Cortex of kidney (tissue), 1 donor: ENCODE results near the gene SLC2A4RG.
"Not testable (repeated sequence)": the region's sequence is repeated elsewhere in the genome, so short reads cannot be mapped to it uniquely, and the experiment has no call there.

Source experiments
- DNase-seq: peaks from one replicate; lab custom pipeline; 2025; lab: John Stamatoyannopoulos, UW

SLC2A4RG gene

DNA sequence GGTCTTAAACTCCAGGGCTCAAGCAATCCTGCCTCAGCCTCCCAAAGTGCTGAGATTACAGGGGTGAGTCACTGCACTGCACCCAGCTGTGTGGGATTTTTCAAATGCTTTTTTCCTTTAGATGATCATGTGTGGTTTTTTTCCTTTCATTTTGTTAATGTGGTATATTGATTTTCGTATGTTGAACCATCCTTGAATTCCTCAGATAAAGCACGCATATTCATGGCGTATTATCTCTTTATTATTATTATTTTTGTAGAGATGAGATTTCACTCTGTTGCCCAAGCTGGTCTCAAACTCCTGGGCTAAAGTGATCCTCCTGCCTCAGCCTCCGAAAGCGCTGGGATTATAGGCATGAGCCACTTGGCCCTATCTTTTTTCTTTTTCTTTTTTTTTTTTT, 24.7 kb upstream of the SLC2A4RG start:
- no peak for DNase-seq

DNA sequence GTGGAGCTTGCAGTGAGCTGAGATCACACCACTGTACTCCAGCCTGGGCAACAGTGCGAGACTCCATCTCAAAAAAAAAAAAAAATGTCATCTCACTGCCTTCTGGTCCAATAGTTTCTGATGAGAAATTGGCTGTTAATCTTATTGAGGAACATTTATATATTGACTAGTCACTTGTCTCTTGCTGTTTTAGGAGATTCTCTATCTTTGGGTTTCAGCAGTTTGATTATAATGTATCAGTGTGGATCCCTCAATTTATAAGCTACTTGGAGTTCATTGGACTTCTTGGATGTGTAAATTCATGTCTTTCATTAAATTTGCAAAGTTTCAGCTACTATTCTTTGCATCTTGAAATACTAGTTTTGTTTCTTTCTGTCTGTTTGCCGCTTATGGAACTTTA, 20.6 kb upstream of the SLC2A4RG start:
- no peak for DNase-seq

DNA sequence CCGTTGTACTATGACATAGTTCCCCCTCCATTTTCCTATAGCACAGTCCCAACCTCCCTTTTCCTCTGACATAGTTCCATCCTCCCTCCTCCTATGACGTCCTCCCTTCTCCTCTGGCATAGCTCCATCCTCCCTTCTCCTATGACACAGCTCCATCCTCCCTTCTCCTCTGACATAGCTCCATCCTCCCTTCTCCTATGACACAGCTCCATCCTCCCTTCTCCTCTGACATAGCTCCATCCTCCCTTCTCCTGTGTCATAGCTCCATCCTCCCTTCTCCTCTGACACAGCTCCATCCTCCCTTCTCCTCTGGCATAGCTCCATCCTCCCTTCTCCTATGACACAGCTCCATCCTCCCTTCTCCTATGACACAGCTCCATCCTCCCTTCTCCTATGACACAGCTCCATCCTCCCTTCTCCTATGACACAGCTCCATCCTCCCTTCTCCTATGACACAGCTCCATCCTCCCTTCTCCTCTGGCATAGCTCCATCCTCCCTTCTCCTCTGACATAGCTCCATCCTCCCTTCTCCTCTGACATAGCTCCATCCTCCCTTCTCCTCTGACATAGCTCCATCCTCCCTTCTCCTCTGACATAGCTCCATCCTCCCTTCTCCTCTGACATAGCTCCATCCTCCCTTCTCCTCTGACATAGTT, 16.5 kb upstream of the SLC2A4RG start:
- DNase-seq: not testable (repeated sequence)

DNA sequence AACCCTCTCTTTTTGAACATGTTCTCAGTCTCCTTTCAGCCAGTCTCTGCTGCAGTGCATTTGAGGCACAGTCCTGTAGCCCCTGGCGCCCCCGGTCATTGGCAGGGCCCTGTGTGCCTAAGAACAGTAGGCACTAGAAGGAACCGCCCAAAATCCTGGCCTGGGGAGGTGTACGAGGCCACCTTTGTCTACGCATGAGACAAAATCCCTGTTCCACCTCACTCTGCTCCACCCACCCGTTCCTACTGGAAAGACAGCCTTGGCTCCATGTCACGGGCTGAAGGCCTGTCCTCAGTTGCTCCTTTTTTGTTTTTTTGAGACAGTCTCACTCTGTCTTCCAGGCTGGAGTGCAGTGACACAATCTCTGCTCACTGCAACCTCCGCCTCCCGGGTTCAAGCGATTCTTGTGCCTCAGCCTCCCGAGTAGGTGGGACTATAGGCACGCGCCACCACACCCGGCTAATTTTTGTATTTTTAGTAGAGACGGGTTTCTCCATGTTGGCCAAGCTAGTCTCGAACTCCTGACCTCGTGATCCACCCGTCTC, 9.3 kb upstream of the SLC2A4RG start:
- DNase-seq: not testable (repeated sequence)

DNA sequence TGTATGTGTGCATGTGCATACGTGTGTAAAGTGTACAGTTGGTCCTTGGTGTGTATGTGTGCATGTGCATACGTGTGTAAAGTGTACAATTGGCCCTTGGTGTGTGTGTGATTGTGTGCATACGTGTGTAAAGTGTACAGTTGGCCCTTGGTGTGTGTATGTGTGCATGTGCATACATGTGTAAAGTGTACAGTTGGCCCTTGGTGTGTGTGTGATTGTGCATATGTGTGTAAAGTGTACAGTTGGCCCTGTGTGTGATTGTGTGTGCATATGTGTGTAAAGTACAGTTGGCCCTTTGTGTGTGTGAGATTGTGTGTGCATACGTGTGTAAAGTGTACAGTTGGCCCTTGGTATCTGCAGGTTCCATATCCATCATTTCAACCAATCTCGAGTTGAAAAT, 8.2 kb upstream of the SLC2A4RG start:
- DNase-seq: no peak

DNA sequence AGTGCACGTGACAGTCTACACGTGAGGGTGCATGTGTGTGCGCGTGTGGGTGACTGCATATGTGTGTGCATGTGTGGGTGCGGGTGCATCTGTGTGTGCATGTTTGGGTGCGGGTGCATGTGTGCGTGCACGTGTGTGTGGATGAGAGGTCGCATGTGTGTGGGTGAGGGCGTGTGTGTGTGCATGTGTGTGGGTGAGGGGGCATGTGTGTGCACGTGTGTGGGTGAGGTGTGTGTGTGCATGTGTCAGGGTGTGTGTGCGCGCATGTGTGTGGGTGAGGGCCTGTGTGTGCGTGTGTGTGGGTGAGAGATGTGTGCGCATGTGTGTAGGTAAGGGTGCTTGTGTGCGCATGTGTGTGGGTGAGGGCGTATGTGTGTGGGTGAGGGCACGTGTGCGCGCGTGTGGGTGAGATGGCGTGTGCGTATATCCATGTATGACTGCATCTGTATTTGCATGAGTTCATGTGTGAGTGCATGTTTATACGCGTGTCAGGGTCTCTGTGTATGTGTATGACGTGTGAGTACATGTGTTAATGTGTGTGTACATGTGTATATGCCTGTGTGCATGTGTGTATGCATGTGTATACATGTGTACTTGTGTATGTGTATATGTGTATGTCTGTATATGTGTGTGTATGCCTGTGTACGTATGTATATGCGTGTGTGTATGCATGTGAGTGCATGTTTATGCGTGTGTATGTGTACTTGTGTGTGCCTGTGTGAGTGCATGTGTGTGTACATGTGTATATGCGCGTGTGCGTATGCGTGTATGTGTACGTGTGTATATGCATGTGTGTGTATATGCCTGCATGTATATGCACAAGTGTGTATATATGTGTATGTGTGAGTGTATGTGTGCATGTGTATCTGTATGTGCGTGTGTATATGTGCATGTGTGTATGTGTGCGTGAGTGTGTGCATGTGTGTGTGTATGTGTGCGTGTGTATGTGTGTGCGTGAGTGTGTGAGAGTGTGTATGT, 7.2 kb upstream of the SLC2A4RG start:
- DNase-seq: no peak

DNA sequence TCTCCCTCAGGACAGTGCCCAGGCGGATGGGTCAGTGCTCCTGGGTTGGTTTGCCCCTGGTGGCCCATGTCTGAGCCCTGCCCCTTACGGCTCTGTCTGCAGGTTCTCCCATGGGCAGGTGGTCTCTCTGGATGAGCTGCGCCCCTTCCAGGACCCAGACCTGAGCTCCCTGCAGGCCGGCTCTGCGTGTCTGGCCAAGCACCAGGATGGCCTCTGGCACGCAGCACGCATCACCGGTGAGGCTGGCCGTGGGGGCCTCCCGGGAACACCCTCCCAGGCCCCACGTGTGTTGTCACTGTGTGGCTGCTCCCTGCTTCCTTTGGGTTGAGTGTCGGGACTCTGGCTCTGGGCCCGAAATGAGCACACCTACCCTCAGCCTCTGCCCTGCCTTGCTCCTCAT, 6.5 kb upstream of the SLC2A4RG start:
- DNase-seq: no peak

DNA sequence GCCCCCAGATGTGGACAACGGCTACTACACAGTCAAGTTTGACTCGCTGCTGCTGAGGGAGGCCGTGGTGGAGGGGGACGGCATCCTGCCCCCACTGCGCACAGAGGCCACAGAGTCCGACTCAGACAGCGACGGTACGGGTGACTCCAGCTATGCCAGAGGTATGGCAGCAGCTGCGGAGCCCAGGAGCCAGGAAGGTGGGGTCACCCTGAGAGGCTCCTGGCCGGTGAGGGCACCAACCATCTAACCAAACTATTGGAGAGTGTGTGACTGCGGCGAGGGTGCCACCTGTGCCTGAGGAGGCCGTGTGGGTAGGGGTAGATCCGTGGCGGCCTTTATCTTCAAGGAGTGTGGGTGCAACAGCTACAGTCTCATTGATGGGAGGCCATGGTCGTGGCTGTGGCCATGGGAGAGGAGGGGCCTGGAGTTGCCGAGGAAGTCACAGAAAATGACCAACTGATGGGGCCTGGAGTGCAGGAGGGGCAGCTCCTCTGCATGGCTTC, 5.9 kb upstream of the SLC2A4RG start:
- DNase-seq: no peak

DNA sequence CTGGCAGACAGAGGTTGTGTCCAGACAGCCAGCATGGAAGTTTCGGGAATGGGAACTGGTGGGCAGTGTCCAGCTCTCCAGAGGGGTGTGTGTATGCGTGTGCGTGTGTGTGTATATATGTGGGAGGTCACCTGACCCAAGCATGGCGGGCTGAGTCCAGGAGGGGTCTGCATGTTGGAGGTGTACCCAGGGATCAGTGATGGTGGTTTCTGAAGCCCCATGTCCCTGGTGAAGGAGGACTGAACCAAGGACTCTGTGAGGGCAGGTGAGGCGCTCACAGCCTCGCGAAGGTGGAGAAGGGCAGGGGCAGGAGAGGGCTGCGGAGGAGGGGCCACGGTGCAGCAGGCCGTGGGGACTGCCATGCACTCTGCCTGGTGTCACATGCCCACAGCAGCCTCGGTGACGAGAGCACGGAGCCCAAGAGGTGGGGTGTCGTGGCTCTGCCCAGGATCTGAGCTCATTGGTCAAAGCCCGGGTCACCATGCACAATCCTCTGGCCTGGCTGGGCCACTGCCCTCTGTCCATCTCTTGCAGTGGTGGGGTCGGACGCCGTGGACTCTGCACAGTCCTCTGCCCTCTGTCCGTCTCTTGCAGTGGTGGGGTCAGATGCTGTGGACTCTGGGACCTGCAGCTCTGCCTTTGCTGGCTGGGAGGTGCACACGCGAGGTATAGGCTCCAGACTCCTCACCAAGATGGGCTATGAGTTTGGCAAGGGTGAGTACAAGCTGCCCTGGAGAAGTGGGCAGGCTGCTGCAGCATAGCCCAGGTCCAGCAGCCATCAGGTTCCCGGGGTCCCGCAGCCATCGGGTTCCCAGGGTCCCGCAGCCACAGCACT, 5.2 kb upstream of the SLC2A4RG start:
- DNase-seq: no peak

DNA sequence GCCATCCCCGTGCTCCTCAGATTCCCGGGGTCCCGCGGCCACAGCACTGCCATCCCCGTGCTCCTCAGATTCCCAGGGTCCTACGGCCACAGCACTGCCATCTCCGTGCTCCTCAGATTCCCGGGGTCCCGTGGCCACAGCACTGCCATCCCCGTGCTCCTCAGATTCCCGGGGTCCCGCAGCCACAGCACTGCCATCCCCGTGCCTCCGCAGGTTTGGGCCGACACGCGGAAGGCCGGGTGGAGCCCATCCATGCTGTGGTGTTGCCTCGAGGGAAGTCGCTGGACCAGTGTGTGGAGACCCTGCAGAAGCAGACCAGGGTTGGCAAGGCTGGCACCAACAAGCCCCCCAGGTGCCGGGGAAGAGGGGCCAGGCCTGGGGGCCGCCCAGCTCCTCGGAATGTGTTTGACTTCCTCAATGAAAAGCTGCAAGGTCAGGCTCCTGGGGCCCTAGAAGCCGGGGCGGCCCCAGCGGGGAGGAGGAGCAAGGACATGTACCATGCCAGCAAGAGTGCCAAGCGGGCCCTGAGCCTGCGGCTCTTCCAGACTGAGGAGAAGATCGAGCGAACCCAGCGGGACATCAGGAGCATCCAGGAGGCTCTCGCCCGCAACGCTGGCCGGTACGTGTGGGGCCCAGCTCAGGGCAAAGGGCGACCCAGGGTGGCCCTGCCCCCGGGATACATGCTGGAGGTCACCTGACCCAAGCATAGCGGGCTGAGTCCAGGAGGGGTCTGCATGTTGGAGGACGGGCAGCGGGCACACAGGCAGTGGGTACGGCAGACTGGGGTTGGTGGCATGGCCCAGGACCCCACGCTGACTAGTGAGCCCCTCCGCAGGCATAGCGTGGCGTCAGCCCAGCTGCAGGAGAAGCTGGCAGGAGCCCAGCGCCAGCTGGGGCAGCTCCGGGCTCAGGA, 4.4 kb upstream of the SLC2A4RG start:
- no peak for DNase-seq

DNA sequence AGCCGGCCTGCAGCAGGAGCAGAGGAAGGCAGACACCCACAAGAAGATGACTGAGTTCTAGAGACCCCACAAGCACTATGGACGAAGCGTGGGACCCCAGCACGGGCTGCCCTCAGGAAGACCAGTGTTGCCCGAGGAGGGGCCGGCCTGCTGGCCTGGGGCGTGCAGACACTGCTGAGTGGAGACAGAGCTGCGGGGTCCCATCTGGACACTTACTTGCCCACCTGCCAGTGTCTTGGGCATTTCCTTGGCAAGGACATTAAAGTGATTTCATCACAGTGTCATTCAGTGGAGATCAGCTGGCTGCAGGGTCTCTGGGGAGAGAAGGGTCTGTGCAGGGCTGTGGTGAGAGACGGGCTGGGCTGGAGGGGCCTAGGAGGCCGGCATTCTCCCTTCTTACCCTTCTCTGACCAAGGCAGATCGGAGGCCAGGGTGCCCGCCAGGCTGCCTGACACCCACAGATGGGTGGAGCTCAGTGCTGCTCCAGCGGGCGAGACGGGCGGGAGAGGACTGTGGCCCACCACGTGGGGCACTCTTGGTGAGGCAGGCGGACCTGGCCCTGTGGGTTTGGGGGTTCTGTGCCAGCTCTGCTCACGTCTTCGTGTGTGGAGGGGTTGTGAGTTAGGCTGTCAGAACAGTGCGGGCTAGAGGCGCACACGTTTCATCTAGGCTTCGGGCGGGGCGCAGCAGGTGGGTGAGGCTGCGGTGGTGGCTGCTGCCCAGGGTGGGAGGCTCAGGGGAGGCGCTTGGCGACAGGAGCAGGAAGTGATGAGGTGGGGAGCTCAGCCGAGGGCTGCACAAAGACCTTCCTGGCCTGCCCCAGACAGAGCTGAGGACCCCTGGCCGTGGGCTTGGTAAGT, 3.5 kb upstream of the SLC2A4RG start, which contains the start of gene LIME1:
TSS of gene LIME1 (plus strand) at position 806 of the 860 bp plus-strand sequence. CDS start 886 bp downstream, outside the sequence.
- no peak for DNase-seq

DNA sequence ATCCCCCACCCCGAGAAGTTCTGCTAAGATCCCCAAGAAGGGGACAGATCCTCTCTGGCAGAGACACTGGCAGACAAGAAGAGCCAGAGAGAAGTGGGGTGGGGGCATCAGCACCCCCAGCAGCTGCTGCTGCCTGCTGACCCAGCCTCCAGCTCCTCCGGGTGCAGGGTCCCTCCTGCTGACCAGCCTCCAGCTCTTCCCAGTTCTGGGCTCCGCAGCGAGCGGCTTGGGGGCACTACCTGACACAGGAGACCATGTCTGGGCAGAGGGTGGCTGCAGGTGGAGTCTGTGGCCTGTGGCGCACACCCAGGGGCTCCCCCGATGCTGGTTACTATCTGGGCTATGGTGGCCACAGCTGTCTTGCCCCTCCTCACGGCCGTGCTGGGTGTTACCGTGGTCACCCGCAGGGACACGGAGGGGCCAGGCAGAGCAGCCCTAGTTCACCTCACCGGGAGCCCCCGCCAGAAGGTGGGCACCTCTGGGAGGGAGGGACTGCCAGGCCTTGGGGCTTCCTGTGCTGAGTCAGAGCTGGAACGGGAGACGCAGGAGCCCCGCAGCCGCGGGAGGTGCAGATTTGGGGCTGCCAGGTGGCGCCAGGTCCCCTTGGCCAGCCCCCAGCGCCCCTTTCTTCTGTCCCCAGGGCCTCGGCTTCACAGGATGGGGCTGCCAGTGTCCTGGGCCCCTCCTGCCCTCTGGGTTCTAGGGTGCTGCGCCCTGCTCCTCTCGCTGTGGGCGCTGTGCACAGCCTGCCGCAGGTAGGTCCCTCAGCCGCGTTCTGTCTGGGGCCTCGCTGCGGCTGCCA, 2.5 kb upstream of the SLC2A4RG start:
- no peak for DNase-seq

DNA sequence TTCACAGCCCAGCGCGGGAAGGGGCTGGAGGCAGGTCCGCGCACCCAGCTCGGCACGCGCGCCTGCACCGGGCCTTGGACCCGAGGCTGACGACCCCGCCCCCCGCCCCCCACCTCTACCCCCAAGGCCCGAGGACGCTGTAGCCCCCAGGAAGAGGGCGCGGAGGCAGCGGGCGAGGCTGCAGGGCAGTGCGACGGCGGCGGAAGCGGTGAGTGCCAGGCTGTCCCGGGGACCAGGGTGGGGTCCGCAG, 2.0 kb upstream of the SLC2A4RG start:
- no peak for DNase-seq

DNA sequence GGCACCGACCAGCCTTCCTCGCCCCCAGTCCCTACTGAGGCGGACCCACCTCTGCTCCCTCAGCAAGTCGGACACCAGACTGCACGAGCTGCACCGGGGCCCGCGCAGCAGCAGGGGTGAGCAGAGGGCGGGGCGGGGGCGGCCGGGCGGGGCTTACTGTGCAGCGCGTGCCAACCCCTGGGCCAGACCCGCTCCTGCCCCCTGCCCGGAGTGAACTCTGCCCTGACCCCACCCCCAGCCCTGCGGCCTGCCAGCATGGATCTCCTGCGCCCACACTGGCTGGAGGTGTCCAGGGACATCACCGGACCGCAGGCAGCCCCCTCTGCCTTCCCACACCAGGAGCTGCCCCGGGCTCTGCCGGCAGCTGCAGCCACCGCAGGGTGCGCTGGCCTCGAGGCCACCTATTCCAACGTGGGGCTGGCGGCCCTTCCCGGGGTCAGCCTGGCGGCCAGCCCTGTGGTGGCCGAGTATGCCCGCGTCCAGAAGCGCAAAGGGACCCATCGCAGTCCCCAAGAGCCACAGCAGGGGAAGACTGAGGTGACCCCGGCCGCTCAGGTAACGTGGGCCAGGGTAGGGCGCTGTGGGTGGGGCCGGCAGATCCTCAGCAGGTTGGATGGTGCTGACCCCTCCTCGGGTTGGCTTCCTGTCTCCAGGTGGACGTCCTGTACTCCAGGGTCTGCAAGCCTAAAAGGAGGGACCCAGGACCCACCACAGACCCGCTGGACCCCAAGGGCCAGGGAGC, 1.5 kb upstream of the SLC2A4RG start:
- DNase-seq: no peak

DNA sequence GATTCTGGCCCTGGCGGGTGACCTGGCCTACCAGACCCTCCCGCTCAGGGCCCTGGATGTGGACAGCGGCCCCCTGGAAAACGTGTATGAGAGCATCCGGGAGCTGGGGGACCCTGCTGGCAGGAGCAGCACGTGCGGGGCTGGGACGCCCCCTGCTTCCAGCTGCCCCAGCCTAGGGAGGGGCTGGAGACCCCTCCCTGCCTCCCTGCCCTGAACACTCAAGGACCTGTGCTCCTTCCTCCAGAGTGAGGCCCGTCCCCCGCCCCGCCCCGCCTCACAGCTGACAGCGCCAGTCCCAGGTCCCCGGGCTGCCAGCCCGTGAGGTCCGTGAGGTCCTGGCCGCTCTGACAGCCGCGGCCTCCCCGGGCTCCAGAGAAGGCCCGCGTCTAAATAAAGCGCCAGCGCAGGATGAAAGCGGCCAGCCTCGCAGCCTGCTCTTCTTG, 868 bp upstream of the SLC2A4RG start:
- no peak for DNase-seq

DNA sequence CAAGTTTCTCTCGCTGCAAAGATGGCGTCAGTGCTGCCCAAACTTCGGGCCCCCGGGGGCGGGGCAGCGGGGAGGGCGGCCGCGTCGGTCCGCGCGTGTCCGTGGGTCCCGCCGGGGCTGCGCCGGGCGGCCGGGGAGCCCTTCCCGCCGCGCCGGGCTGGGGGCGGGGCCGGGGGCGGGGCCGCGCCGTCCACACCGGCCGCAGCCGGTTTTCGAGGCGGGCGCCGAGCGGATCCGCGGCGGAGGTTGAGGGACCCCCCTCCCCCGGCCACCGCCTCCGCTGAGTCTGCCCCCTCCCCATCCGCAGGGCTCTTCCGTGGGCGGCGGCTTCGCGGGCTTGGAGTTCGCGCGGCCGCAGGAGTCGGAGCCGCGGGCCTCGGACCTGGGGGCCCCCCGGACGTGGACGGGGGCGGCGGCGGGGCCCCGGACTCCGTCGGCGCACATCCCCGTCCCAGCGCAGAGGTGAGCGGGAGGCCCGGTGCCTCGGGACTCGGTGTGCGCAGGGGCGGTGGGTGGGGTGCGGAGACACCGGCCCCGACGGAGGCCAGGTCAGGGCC, 572 bp downstream of the SLC2A4RG start:
- DNase-seq: no peak

DNA sequence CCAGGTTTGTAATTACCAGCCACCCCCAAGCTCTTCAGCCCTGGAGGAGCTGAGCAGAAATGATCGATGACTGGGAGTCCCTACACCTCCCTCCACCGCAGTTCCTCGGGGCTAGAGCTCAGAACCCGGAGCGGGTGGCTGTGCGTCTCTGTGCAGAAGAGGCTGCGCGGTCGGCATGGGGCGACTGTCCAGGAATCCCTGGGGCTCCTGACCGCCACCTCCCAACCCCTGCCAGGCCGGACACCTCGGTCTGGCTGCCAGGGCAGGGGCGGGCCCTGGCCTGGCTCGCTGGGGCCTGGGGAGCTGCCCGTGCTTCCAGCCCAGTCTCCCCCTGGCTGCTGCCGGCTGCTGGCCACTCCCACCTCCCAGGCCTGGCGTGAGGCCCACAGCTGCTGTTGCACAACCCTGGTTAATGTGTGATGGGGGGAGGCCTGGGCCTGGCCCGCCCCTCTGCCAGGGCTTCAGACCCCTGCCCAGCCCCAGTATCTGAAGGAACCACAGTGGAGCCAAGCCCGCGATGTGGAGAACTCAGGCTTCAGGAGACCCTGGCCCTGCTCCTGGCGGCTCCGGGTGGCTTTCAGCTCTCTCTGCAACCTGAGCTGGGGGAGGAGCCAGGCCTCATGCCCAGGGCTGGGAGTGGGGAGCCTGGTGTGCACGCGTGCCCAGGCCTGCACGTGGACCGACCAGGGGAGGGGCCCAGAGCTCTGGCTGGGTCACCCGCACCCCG, 1.2 kb downstream of the SLC2A4RG start:
- no peak for DNase-seq

DNA sequence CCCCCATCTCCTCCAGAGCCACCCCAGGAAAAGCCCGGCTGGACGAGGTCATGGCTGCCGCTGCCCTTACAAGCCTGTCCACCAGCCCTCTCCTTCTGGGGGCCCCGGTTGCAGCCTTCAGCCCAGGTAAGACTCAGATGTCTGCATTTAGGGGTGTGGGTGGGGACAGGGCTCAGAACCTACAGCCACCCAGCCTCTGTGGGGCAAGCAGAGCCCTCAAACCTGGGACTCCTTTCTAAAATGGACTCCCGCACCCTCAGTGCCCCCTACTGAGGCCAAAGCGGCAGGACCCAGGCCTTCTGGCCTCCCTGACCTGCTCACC, 1.7 kb downstream of the SLC2A4RG start:
- DNase-seq: no peak
